ENCODE results near the gene PCYT2.
A peak's percentile ranks its signal among the peaks of the same experiment; 100 is the strongest.

PCYT2 gene

GRCh38 chr17:81956607-81957589, 45.7 kb upstream of the PCYT2 start:
- POLR2A ChIA-PET, result no interaction called here
- no peak overlapping the region for H3K4me3 ChIP-seq (ENCODE audit: low read depth, low read length)
- H3K27ac ChIP-seq (ENCODE audit: extremely low read depth, low read depth, low read length), result no peak overlapping the region
- H3K9me3 ChIP-seq (ENCODE audit: control insufficient read depth, insufficient read depth, low read depth, low read length), result no peaks in the 10 kb centered on the region
- no peaks in the 10 kb centered on the region for H3K36me3 ChIP-seq (ENCODE audit: control insufficient read depth in 2 of 2, insufficient read depth in 1 of 2, low read length in 2 of 2)
- H3K4me1 ChIP-seq (ENCODE audit: control insufficient read depth, insufficient read depth, low read length), result peaks cover 4% of the 10 kb centered on the region; the same call in 1 of the 2 replicates
- CTCF ChIA-PET, result interaction anchor here (0.7 kb wide), 1 partner anchor 68 kb away, joined by 4 read pairs; no protein-coding TSS in a partner anchor
- 0 out of 2 replicates have a peak, but pooled peaks have one; percentile 43 for TF ChIP-seq ZBTB44 (tag by site-specific recombination; IDR thresholded peaks at IDR 0.05)
- TF ChIP-seq ZNF529 (tag by site-specific recombination; IDR thresholded peaks at IDR 0.05; ENCODE audit: insufficient replicate concordance), result no peak

- Histone ChIP-seq H3K4me3 (ENCODE audit: low read depth, low read length) (no peak overlapping the region), H3K27ac (ENCODE audit: extremely low read depth, low read depth, low read length) (no peak overlapping the region), H3K36me3 (ENCODE audit: control insufficient read depth in 2 of 2, insufficient read depth in 1 of 2, low read length in 2 of 2) (no peaks in the 10 kb centered on the region), H3K9me3 (ENCODE audit: control insufficient read depth, insufficient read depth, low read depth, low read length) (no peaks in the 10 kb centered on the region), H3K4me1 (ENCODE audit: control insufficient read depth, insufficient read depth, low read length) (peaks cover 4% of the 10 kb centered on the region; the same call in 1 of the 2 replicates)
- TF ChIP-seq ZNF571 (tag by site-specific recombination; IDR thresholded peaks at IDR 0.05) (no peak), REPIN1 (tag by site-specific recombination; IDR thresholded peaks at IDR 0.05; ENCODE audit: low read depth) (no peak), ZNF155 (tag by site-specific recombination; IDR thresholded peaks at IDR 0.05) (no peak), ZIC2 (tag by site-specific recombination; IDR thresholded peaks at IDR 0.05) (0 out of 2 replicates have a peak, but pooled peaks have one; percentile 13), ZNF214 (tag by site-specific recombination; IDR thresholded peaks at IDR 0.05; ENCODE audit: borderline replicate concordance) (no peak)
- ChIA-PET CTCF (interaction anchor here (0.6 kb wide), 1 partner anchor 82 kb away, joined by 6 read pairs; the partner anchor contains the start of gene DCXR), POLR2A (no interaction called here)
Observed at GRCh38 chr17:81955756-81956544, 44.8 kb upstream of the PCYT2 start.

GRCh38 chr17:81955058-81955681, 44.0 kb upstream of the PCYT2 start:
- Histone ChIP-seq H3K27ac (ENCODE audit: extremely low read depth, low read depth, low read length) (no peak overlapping the region), H3K4me1 (ENCODE audit: control insufficient read depth, insufficient read depth, low read length) (peaks cover 3% of the 10 kb centered on the region; the same call in 1 of the 2 replicates), H3K36me3 (ENCODE audit: control insufficient read depth in 2 of 2, insufficient read depth in 1 of 2, low read length in 2 of 2) (no peaks in the 10 kb centered on the region), H3K4me3 (ENCODE audit: low read depth, low read length) (no peak overlapping the region), H3K9me3 (ENCODE audit: control insufficient read depth, insufficient read depth, low read depth, low read length) (no peaks in the 10 kb centered on the region)
- POLR2A ChIA-PET, result interaction anchor here (2.1 kb wide), 1 partner anchor 82 kb away, joined by 10 read pairs; the partner anchor contains the start of gene DCXR
- TF ChIP-seq ZNF202 (tag by site-specific recombination; IDR thresholded peaks at IDR 0.05; ENCODE audit: borderline replicate concordance), result no peak
- TF ChIP-seq REST (tag by site-specific recombination; IDR thresholded peaks at IDR 0.05), result no peak
- TF ChIP-seq ZNF544 (tag by site-specific recombination; IDR thresholded peaks at IDR 0.05), result no peak
- no peak for TF ChIP-seq KLF17 (tag by site-specific recombination; IDR thresholded peaks at IDR 0.05)
- TF ChIP-seq ZNF121 (tag by site-specific recombination; IDR thresholded peaks at IDR 0.05), result no peak
- no peak for TF ChIP-seq ZNF292 (tag by site-specific recombination; IDR thresholded peaks at IDR 0.05; ENCODE audit: borderline replicate concordance, low read depth)
- TF ChIP-seq KLF9 (tag by site-specific recombination; IDR thresholded peaks at IDR 0.05; ENCODE audit: low read depth), result no peak
- no peak for TF ChIP-seq ZNF366 (tag by site-specific recombination; conservative IDR thresholded peaks at IDR 0.05)
- TF ChIP-seq ZNF529 (tag by site-specific recombination; IDR thresholded peaks at IDR 0.05; ENCODE audit: insufficient replicate concordance), result no peak
- no peak for TF ChIP-seq ZNF585B (tag by site-specific recombination; IDR thresholded peaks at IDR 0.05)
- CTCF ChIA-PET, result interaction anchor here (0.6 to 2.6 kb wide), 6 partner anchors 38 to 151 kb away, joined by 3 to 12 read pairs (median 4); partner anchors contain the start of genes DCXR and SIRT7

Measured in HEK293 (cell line).